Gastrocnemius medialis (tissue), 4 donors: ENCODE measurements around the gene CST9L.

Experiments
- POLR2A ChIP-seq, 2 donors: fragments of 450-650 bp; IDR thresholded peaks; one replicate each; pipeline ENCODE4 v1.6.1; 2017; ENCODE audit warnings: antibody characterized with exemption in 2 of 2, mild to moderate bottlenecking in 2 of 2, moderate library complexity in 2 of 2
- TF ChIP-seq, protein P1 (sequence below), 5 experiments: fragments of 450-650 bp in 3 of 5; fragments of 200-600 bp in 2 of 5; sonication (generic) in 2 of 5; IDR thresholded peaks in 4 of 5; conservative IDR thresholded peaks in 1 of 5; 1 replicate in 4 of 5; 2 replicates in 1 of 5; pipeline ENCODE4 v1.5.1; 2016 to 2019; ENCODE audit warnings: antibody characterized with exemption in 5 of 5, mild to moderate bottlenecking in 3 of 5, moderate library complexity in 3 of 5

DNA sequence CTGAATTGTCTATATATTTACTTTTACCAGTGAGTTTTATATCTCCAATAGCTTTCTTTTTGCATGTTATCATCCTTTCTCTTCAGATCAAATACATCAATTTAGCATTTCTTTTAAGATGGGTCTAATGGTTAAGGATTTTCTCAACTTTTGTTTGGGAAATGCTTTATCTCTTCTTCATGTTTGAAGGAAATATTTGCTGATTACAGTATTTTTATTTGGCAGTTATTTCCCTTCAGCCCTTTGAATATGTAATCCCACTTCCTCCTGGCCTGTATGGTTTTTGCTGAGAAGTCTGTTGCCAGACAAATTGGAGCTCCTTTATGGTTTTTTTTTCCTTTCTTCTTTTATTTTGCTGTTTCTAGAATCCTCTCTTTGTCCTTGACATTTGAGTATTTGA is 6.7 kb upstream of the CST9L start:
- no peak for TF ChIP-seq POLR2A (IDR thresholded peaks at IDR 0.05)
- TF ChIP-seq, protein P1, sequence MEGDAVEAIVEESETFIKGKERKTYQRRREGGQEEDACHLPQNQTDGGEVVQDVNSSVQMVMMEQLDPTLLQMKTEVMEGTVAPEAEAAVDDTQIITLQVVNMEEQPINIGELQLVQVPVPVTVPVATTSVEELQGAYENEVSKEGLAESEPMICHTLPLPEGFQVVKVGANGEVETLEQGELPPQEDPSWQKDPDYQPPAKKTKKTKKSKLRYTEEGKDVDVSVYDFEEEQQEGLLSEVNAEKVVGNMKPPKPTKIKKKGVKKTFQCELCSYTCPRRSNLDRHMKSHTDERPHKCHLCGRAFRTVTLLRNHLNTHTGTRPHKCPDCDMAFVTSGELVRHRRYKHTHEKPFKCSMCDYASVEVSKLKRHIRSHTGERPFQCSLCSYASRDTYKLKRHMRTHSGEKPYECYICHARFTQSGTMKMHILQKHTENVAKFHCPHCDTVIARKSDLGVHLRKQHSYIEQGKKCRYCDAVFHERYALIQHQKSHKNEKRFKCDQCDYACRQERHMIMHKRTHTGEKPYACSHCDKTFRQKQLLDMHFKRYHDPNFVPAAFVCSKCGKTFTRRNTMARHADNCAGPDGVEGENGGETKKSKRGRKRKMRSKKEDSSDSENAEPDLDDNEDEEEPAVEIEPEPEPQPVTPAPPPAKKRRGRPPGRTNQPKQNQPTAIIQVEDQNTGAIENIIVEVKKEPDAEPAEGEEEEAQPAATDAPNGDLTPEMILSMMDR (IDR thresholded peaks at IDR 0.05 in 4 of 5, conservative IDR thresholded peaks at IDR 0.05 in 1 of 5), result no peak
